HCT116 (cell line): ENCODE measurements around the gene ZSWIM5. TPM values are rescaled to one million over a fixed set of nuclear protein-coding genes. Genes with fewer than 3 reads are reported as not detected.

Source experiments
- ATAC-seq: fragments of 200-7000 bp; cut with Tn5 transposase; 2 replicates; pipeline ENCODE4 v1.9.1; 2020; ENCODE audit warnings: mild to moderate bottlenecking, moderate library complexity
- BruUV-seq: library from RNA; stranded (reverse); fragments of 400-500 nt; replicated peaks from 2 replicates; lab custom pipeline; 2021; lab: Mats Ljungman, UMichigan
- CTCF ChIA-PET: fragments of 300-600 bp; sonication (Branson Sonifier 250); formaldehyde crosslinking; loops from one replicate; lab custom pipeline; 2021; ENCODE audit warnings: antibody characterized with exemption; lab: Charles Lee
- POLR2A ChIA-PET: fragments of 300-600, 350-600 bp; sonication (Branson Sonifier 250); formaldehyde crosslinking; loops from one replicate; lab custom pipeline; 2021; ENCODE audit warnings: antibody characterized with exemption; lab: Charles Lee
- RAD21 ChIA-PET, 2 experiments: fragments of 300-600 bp; sonication (Branson Sonifier 250); formaldehyde crosslinking; loops; one replicate each; lab custom pipeline; 2023; ENCODE audit warnings: low total read pairs in 2 of 2; ENCODE audit not compliant: uncharacterized antibody in 2 of 2, unreplicated experiment in 2 of 2, low non-redundant PET in 1 of 2; lab: Charles Lee
- DNase-seq: peaks from one replicate; pipeline ENCODE4 v3.0.0-alpha.2; 2010; ENCODE audit warnings: low read depth, low spot score
- H2AFZ ChIP-seq: fragments of 200-600 bp; shearing (Covaris generic), sonication (generic); 2 replicates; pipeline ENCODE4 v1.6.1; 2017; ENCODE audit warnings: low read depth, mixed run types, mixed read lengths, antibody characterized with exemption, low read length; ENCODE audit not compliant: poor library complexity, severe bottlenecking
- H3K27ac ChIP-seq: 2 replicates; pipeline ENCODE4 v1.5.1; 2012; ENCODE audit warnings: low read depth, low read length
- H3K27me3 ChIP-seq: fragments of 200-600 bp; sonication (generic); 2 replicates; pipeline ENCODE4 v1.6.1; 2016; ENCODE audit warnings: mixed run types, low read length, mixed read lengths; ENCODE audit not compliant: insufficient read depth
- H3K36me3 ChIP-seq, 2 experiments: fragments of 200-500 bp in 1 of 2; fragments of 200-600 bp in 1 of 2; sonication (Bioruptor generic) in 1 of 2; sonication (generic) in 1 of 2; 2 replicates each; pipeline versions ENCODE4 v1.5.1 to v1.6.1; 2014 to 2016; ENCODE audit warnings: low read length in 2 of 2, inconsistent platforms in 1 of 2, mixed read lengths in 1 of 2, mixed run types in 1 of 2; ENCODE audit not compliant: insufficient read depth in 2 of 2, control insufficient read depth in 1 of 2
- H3K4me1 ChIP-seq, 2 experiments: fragments of 200-600 bp in 1 of 2; sonication (generic) in 1 of 2; 2 replicates each; pipeline versions ENCODE4 v1.5.1 to v1.6.1; 2012 to 2017; ENCODE audit warnings: low read length in 2 of 2, inconsistent platforms in 1 of 2, mild to moderate bottlenecking in 1 of 2, mixed read lengths in 1 of 2, mixed run types in 1 of 2, moderate library complexity in 1 of 2; ENCODE audit not compliant: insufficient read depth in 2 of 2, control insufficient read depth in 1 of 2
- H3K4me2 ChIP-seq: fragments of 200-600 bp; sonication (generic); 2 replicates; pipeline ENCODE4 v1.6.1; 2017; ENCODE audit warnings: mixed run types, low read length, mixed read lengths
- H3K4me3 ChIP-seq, 2 experiments: fragments of 200-600 bp in 1 of 2; sonication (generic) in 1 of 2; replicated peaks in 1 of 2; 2 replicates each; pipeline ENCODE4 v1.5.1; 2011 to 2016; ENCODE audit warnings: low read length in 2 of 2, control low read depth in 1 of 2, low read depth in 1 of 2, mild to moderate bottlenecking in 1 of 2, mixed read lengths in 1 of 2, mixed run types in 1 of 2
- H3K79me2 ChIP-seq: fragments of 200-600 bp; sonication (generic); 2 replicates; pipeline ENCODE4 v1.6.1; 2017; ENCODE audit warnings: mild to moderate bottlenecking, mixed run types, low read length, moderate library complexity, mixed read lengths; ENCODE audit not compliant: insufficient read depth
- H3K9ac ChIP-seq: fragments of 200-600 bp; sonication (generic); 2 replicates; pipeline ENCODE4 v1.6.1; 2016; ENCODE audit warnings: low read length, mixed read lengths
- H3K9me2 ChIP-seq: fragments of 200-600 bp; sonication (generic), shearing (Covaris generic); 2 replicates; pipeline ENCODE4 v1.6.1; 2017; ENCODE audit warnings: mixed run types, mild to moderate bottlenecking, moderate library complexity; ENCODE audit not compliant: insufficient read depth
- H3K9me3 ChIP-seq, 2 experiments: fragments of 200-500 bp in 1 of 2; fragments of 200-600 bp in 1 of 2; sonication (Bioruptor generic) in 1 of 2; sonication (generic) in 1 of 2; 2 replicates each; pipeline ENCODE4 v1.6.1; 2014 to 2017; ENCODE audit warnings: low read length in 2 of 2, mixed read lengths in 2 of 2, inconsistent platforms in 1 of 2, low read depth in 1 of 2, mild to moderate bottlenecking in 1 of 2, mixed run types in 1 of 2, moderate library complexity in 1 of 2; ENCODE audit not compliant: control insufficient read depth in 1 of 2, insufficient read depth in 1 of 2
- H4K20me1 ChIP-seq: fragments of 200-600 bp; sonication (generic), shearing (Covaris generic); 2 replicates; pipeline ENCODE4 v1.6.1; 2017; ENCODE audit warnings: mixed run types, mild to moderate bottlenecking, moderate library complexity; ENCODE audit not compliant: insufficient read depth
- CBX3 ChIP-seq: IDR thresholded peaks from 2 replicates; pipeline ENCODE4 v1.6.1; 2012; ENCODE audit warnings: low read depth
- EGR1 ChIP-seq: IDR thresholded peaks from 2 replicates; pipeline ENCODE4 v1.6.1; 2012; ENCODE audit warnings: low read depth
- ELF1 ChIP-seq: IDR thresholded peaks from 2 replicates; pipeline ENCODE4 v1.6.1; 2012; ENCODE audit warnings: low read depth, borderline replicate concordance
- FOSL1 ChIP-seq: IDR thresholded peaks from 2 replicates; pipeline ENCODE4 v1.6.1; 2012; ENCODE audit warnings: low read depth
- POLR2A ChIP-seq: IDR thresholded peaks from 2 replicates; pipeline ENCODE4 v1.7.0; 2011; ENCODE audit warnings: borderline replicate concordance; ENCODE audit not compliant: insufficient read depth, insufficient read length; ENCODE audit errors: extremely low read depth
- POLR2AphosphoS5 ChIP-seq: IDR thresholded peaks from 2 replicates; pipeline ENCODE4 v1.6.1; 2011; ENCODE audit warnings: mild to moderate bottlenecking, low read depth, low read length, moderate library complexity
- RAD21 ChIP-seq: IDR thresholded peaks from 2 replicates; pipeline ENCODE4 v1.6.1; 2012; ENCODE audit warnings: low read depth, mild to moderate bottlenecking
- SRF ChIP-seq: IDR thresholded peaks from 2 replicates; pipeline ENCODE4 v1.6.1; 2012; ENCODE audit warnings: low read depth
- TCF7L2 ChIP-seq: IDR thresholded peaks from 2 replicates; pipeline ENCODE4 v1.7.0; 2011; ENCODE audit warnings: borderline replicate concordance, inconsistent platforms; ENCODE audit not compliant: insufficient read depth, insufficient read length; ENCODE audit errors: extremely low read depth
- YY1 ChIP-seq: IDR thresholded peaks from 2 replicates; pipeline ENCODE4 v1.6.1; 2011; ENCODE audit warnings: low read length, low read depth, moderate library complexity, mild to moderate bottlenecking; ENCODE audit not compliant: insufficient replicate concordance; ENCODE audit errors: extremely low read depth
- ZBTB33 ChIP-seq: IDR thresholded peaks from 2 replicates; pipeline ENCODE4 v1.6.1; 2011; ENCODE audit warnings: mild to moderate bottlenecking, low read length, moderate library complexity; ENCODE audit not compliant: insufficient replicate concordance; ENCODE audit errors: extremely low read depth
- ZNF274 ChIP-seq: fragments of 200-500 bp; sonication (Bioruptor generic); IDR thresholded peaks from 2 replicates; pipeline ENCODE4 v1.6.1; 2014; ENCODE audit warnings: mild to moderate bottlenecking, low read depth, low read length, inconsistent platforms
- intact Hi-C: fragments of 100-400 bp; cut with micrococcal nuclease; formaldehyde crosslinking; loops from 2 replicates; pipeline ENCODE4 v1.10.0; 2022
- total RNA-seq: library from RNA; stranded (reverse); gene quantifications from one replicate; pipeline ENCODE4 v1.2.1, GENCODE V29; 2021; ENCODE audit not compliant: unreplicated experiment

ZSWIM5 gene
- total RNA-seq, 1 experiment from 2014 or later = 1.1 TPM

DNA sequence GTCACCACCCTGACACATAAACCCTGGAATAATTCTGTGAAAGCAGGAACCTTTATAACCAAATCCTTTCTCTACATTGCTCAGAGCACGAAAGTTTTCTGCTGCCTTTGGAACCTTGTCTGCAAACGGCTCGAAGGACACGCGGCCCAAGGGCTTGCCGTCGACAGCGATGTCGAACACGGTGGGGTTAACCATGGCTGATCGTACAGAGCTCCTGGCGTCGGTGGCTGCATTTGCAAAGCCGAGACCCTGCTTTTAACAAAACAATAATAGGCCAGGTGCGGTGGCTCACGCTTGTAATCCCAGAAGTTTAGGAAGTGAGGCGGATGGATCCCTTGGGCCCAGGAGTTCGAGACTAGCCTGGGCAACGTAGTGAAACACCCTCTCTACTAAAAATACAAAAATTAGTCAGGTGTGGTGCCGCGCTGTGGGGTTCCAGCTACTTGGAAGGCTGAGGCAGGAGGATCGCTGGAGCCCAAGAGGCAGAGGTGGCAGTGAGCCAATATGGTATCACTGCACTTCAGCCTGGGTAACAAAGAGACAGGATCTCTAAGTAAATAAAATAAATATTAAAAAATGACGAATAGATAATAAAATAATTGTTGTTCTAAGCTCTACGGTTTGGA is 217.8 kb downstream of the ZSWIM5 start:
- H3K9me3 ChIP-seq = no peaks in the 10 kb centered on the region
- ChIA-PET RAD21 (no interaction called here), POLR2A (no interaction called here), CTCF (no interaction called here)
- H3K4me1 ChIP-seq = peaks cover 0 to 14% of the 10 kb centered on the region in 2 experiments; a peak in 2 of 4 replicates
- DNase-seq = no peak
- intact Hi-C loops = no loop called here
- no peak overlapping the region for H3K9ac ChIP-seq
- no peaks in the 10 kb centered on the region for H3K27me3 ChIP-seq
- peaks cover 16% of the 10 kb centered on the region for H3K79me2 ChIP-seq
- no peaks in the 10 kb centered on the region for H4K20me1 ChIP-seq
- no TSS peak for BruUV-seq
- no peak overlapping the region for H2AFZ ChIP-seq
- no peaks in the 10 kb centered on the region for H3K36me3 ChIP-seq
- ATAC-seq = no peak
- no peak overlapping the region for H3K4me3 ChIP-seq
- H3K27ac ChIP-seq = no peak overlapping the region
- no peaks in the 10 kb centered on the region for H3K9me2 ChIP-seq
- no peak for TF ChIP-seq ZNF274
- TF ChIP-seq EGR1 = no peak
- TF ChIP-seq ZBTB33 = no peak
- TF ChIP-seq RAD21 = no peak
- TF ChIP-seq SRF = no peak
- no peak for TF ChIP-seq CBX3
- TF ChIP-seq TCF7L2 = no peak
- no peak for TF ChIP-seq POLR2AphosphoS5
- no peak for TF ChIP-seq POLR2A
- TF ChIP-seq YY1 = no peak
- TF ChIP-seq ELF1 = no peak
- no peak for TF ChIP-seq FOSL1
- H3K4me2 ChIP-seq = no peak overlapping the region
